NCI-H146 (cell line): ENCODE data around the gene TMEM151B.

ENCODE experiments used
- DNase-seq: peaks from one replicate; lab custom pipeline; 2025; lab: John Stamatoyannopoulos, UW

TMEM151B gene

GRCh38 chr6:44264154-44265006 lies 5.9 kb upstream of the TMEM151B start:
- DNase-seq: no peak

- peak; percentile 97 for DNase-seq
These were observed 5.1 kb upstream of the TMEM151B start, which contains the start of gene NFKBIE for GRCh38 chr6:44265007-44265721. NFKBIE (minus strand) TSS chr6:44265551; CDS start chr6:44265346, 205 bp downstream.

GRCh38 chr6:44265722-44266233 lies 4.5 kb upstream of the TMEM151B start:
- no peak for DNase-seq

GRCh38 chr6:44266347-44266746 lies 3.9 kb upstream of the TMEM151B start:
- no peak for DNase-seq

GRCh38 chr6:44267252-44267651 lies 3.0 kb upstream of the TMEM151B start:
- DNase-seq: no peak

GRCh38 chr6:44268095-44268628 lies 2.1 kb upstream of the TMEM151B start:
- peak; percentile 81 for DNase-seq

GRCh38 chr6:44269178-44269920 lies 901 bp upstream of the TMEM151B start:
- no peak for DNase-seq

- peak; percentile 73 for DNase-seq
These were observed 516 bp downstream of the TMEM151B start for GRCh38 chr6:44270526-44271405.

- no peak for DNase-seq
These were observed 1.1 kb downstream of the TMEM151B start for GRCh38 chr6:44271406-44271723.

GRCh38 chr6:44271914-44272313 lies 1.7 kb downstream of the TMEM151B start:
- no peak for DNase-seq

- DNase-seq: no peak
These were observed 2.3 kb downstream of the TMEM151B start for GRCh38 chr6:44272529-44272928.

GRCh38 chr6:44272999-44273566 lies 2.8 kb downstream of the TMEM151B start:
- DNase-seq: no peak

GRCh38 chr6:44273617-44274016 lies 3.4 kb downstream of the TMEM151B start:
- no peak for DNase-seq

GRCh38 chr6:44275271-44275748 lies 5.1 kb downstream of the TMEM151B start:
- DNase-seq: no peak

- DNase-seq: peak; percentile 39
These were observed 5.7 kb downstream of the TMEM151B start for GRCh38 chr6:44275749-44276648.

GRCh38 chr6:44276667-44277640 lies 6.7 kb downstream of the TMEM151B start:
- no peak for DNase-seq

GRCh38 chr6:44277763-44278162 lies 7.5 kb downstream of the TMEM151B start:
- DNase-seq: no peak

- DNase-seq: no peak
These were observed 8.1 kb downstream of the TMEM151B start for GRCh38 chr6:44278315-44278714.
